HL-60 (cell line): ENCODE measurements around the gene EYA3.

Experiments
- DNase-seq, 2 experiments: peaks; one replicate each; pipeline ENCODE4 v3.0.0-alpha.2; 2010 to 2020; ENCODE audit warnings: low read depth in 1 of 2, low spot score in 1 of 2
- H3K27ac ChIP-seq: fragments of 250-450 bp; sonication (Bioruptor Pico); replicated peaks from 2 replicates; pipeline ENCODE4 v1.5.1; 2020; ENCODE audit warnings: mild to moderate bottlenecking, moderate library complexity
- H3K27me3 ChIP-seq: fragments of 250-450 bp; sonication (Bioruptor Pico); 2 replicates; pipeline ENCODE4 v1.5.1; 2021; ENCODE audit warnings: mild to moderate bottlenecking, moderate library complexity; ENCODE audit not compliant: insufficient read depth, poor library complexity, severe bottlenecking
- H3K4me3 ChIP-seq: replicated peaks from 2 replicates; pipeline ENCODE4 v1.5.1; 2011; ENCODE audit warnings: mild to moderate bottlenecking, control low read depth, low read length; ENCODE audit not compliant: insufficient read depth
- CTCF ChIP-seq: IDR thresholded peaks from one replicate; pipeline ENCODE4 v1.5.1; 2011; ENCODE audit warnings: low read length, control low read depth, inconsistent platforms; ENCODE audit not compliant: insufficient read depth
- GABPA ChIP-seq: IDR thresholded peaks from 2 replicates; pipeline ENCODE4 v1.6.1; 2012; ENCODE audit warnings: low read depth
- POLR2AphosphoS5 ChIP-seq: IDR thresholded peaks from 2 replicates; pipeline ENCODE4 v1.6.1; 2012; ENCODE audit warnings: low read depth
- SPI1 ChIP-seq: IDR thresholded peaks from 2 replicates; pipeline ENCODE4 v1.6.1; 2012; ENCODE audit warnings: low read depth, mild to moderate bottlenecking, borderline replicate concordance
- TF ChIP-seq, protein P1 (sequence below): IDR thresholded peaks from 2 replicates; pipeline ENCODE4 v1.6.1; 2012; ENCODE audit warnings: low read depth; ENCODE audit not compliant: insufficient replicate concordance

EYA3 gene

GRCh38 chr1:28037206-28037605, 51.2 kb downstream of the EYA3 start:
- H3K27ac ChIP-seq: no peak overlapping the region
- H3K27me3 ChIP-seq: no peaks in the 10 kb centered on the region
- no peak for TF ChIP-seq SPI1
- TF ChIP-seq CTCF: no peak
- no peak for TF ChIP-seq GABPA
- TF ChIP-seq POLR2AphosphoS5: no peak
- TF ChIP-seq, protein P1, sequence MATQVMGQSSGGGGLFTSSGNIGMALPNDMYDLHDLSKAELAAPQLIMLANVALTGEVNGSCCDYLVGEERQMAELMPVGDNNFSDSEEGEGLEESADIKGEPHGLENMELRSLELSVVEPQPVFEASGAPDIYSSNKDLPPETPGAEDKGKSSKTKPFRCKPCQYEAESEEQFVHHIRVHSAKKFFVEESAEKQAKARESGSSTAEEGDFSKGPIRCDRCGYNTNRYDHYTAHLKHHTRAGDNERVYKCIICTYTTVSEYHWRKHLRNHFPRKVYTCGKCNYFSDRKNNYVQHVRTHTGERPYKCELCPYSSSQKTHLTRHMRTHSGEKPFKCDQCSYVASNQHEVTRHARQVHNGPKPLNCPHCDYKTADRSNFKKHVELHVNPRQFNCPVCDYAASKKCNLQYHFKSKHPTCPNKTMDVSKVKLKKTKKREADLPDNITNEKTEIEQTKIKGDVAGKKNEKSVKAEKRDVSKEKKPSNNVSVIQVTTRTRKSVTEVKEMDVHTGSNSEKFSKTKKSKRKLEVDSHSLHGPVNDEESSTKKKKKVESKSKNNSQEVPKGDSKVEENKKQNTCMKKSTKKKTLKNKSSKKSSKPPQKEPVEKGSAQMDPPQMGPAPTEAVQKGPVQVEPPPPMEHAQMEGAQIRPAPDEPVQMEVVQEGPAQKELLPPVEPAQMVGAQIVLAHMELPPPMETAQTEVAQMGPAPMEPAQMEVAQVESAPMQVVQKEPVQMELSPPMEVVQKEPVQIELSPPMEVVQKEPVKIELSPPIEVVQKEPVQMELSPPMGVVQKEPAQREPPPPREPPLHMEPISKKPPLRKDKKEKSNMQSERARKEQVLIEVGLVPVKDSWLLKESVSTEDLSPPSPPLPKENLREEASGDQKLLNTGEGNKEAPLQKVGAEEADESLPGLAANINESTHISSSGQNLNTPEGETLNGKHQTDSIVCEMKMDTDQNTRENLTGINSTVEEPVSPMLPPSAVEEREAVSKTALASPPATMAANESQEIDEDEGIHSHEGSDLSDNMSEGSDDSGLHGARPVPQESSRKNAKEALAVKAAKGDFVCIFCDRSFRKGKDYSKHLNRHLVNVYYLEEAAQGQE: no peak
- DNase-seq: no peak
- no peak overlapping the region for H3K4me3 ChIP-seq

DNA sequence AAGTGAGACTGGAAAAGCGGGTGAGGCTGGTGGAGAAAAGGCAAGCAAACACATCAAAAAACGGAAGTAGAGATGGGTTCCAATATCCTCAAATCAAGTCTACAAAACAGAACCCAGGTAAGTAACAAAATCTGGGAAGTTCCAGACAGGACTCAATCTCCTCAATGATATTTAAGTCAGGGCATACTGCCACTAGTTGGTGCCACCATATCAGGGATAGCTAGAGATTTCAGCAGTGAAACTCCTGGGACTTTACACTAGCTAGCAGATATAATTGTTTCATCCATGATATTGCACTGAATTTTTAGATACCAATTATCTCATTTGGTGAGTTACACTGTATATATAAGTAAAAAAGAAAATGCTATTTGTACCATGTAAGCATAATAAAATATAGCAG, 52.0 kb downstream of the EYA3 start:
- H3K4me3 ChIP-seq: no peak overlapping the region
- no peak overlapping the region for H3K27ac ChIP-seq
- no peak for DNase-seq
- no peaks in the 10 kb centered on the region for H3K27me3 ChIP-seq
- TF ChIP-seq CTCF (no peak), GABPA (no peak), SPI1 (no peak), POLR2AphosphoS5 (no peak)
- TF ChIP-seq, protein P1: no peak

- Histone ChIP-seq H3K27ac (no peak overlapping the region), H3K27me3 (no peaks in the 10 kb centered on the region), H3K4me3 (no peak overlapping the region)
- TF ChIP-seq POLR2AphosphoS5 (no peak), CTCF (no peak), GABPA (no peak), SPI1 (no peak)
- TF ChIP-seq, protein P1: no peak
- no peak for DNase-seq
These were observed 53.0 kb downstream of the EYA3 start for GRCh38 chr1:28035420-28035819.
